B cell (primary cell): Measurements from ENCODE around the gene ZNF586. TPM values are rescaled to one million over a fixed set of nuclear protein-coding genes. Genes with fewer than 3 reads are reported as not detected.

Experiments
- ATAC-seq: fragments of 200-7000 bp; cut with Tn5 transposase; one replicate; pipeline ENCODE4 v1.10.0; 2021; ENCODE audit warnings: low read depth, mild to moderate bottlenecking, moderate number of reproducible peaks, moderate library complexity
- CTCF ChIA-PET: fragments of 350-600 bp; sonication (Branson Sonifier 250); formaldehyde crosslinking; loops from one replicate; lab custom pipeline; 2021; ENCODE audit warnings: antibody characterized with exemption, inconsistent platforms; lab: Charles Lee
- POLR2A ChIA-PET: fragments of 350-600 bp; sonication (Branson Sonifier 250); formaldehyde crosslinking; loops from one replicate; lab custom pipeline; 2021; ENCODE audit warnings: antibody characterized with exemption; lab: Charles Lee
- DNase-seq: peaks from one replicate; pipeline ENCODE4 v3.0.0; 2013
- H2AFZ ChIP-seq: 2 replicates; pipeline ENCODE4 v1.6.1; 2012; ENCODE audit warnings: mild to moderate bottlenecking, low read depth, low read length; ENCODE audit not compliant: insufficient read depth, poor library complexity, severe bottlenecking
- H3K27ac ChIP-seq, 2 donors: 1 replicate in 1 of 2; 2 replicates in 1 of 2; pipeline ENCODE4 v1.5.1; 2012 to 2013; ENCODE audit warnings: low read length in 2 of 2, mild to moderate bottlenecking in 2 of 2, moderate library complexity in 1 of 2
- H3K27me3 ChIP-seq, 4 experiments: fragments of 200-600 bp in 1 of 4; sonication (generic) in 1 of 4; replicated peaks in 1 of 4; 1 replicate in 2 of 4; 2 replicates in 2 of 4; pipeline versions ENCODE4 v1.6.1 to v1.7.0; 2013 to 2016; ENCODE audit warnings: low read length in 3 of 4, mild to moderate bottlenecking in 2 of 4, mixed read lengths in 1 of 4, moderate library complexity in 1 of 4; ENCODE audit not compliant: insufficient read depth in 4 of 4, control insufficient read depth in 3 of 4; ENCODE audit errors: control extremely low read depth in 1 of 4
- H3K36me3 ChIP-seq, 2 experiments: replicated peaks in 1 of 2; 1 replicate in 1 of 2; 2 replicates in 1 of 2; pipeline versions ENCODE4 v1.6.1 to v1.7.1; 2013; ENCODE audit warnings: low read length in 1 of 2; ENCODE audit not compliant: insufficient read depth in 2 of 2, control insufficient read depth in 1 of 2; ENCODE audit errors: control extremely low read depth in 1 of 2, extremely low read depth in 1 of 2
- H3K4me1 ChIP-seq, 2 donors: fragments of 200-600 bp in 1 of 2; sonication (generic) in 1 of 2; 1 replicate in 1 of 2; 2 replicates in 1 of 2; pipeline versions ENCODE4 v1.5.1 to v1.6.1; 2013 to 2017; ENCODE audit warnings: low read length in 2 of 2; ENCODE audit not compliant: control insufficient read depth in 2 of 2, insufficient read depth in 2 of 2
- H3K4me2 ChIP-seq: replicated peaks from 2 replicates; pipeline ENCODE3; 2012; ENCODE audit warnings: mild to moderate bottlenecking, low read depth, low read length; ENCODE audit not compliant: poor library complexity, severe bottlenecking
- H3K4me3 ChIP-seq, 5 experiments: fragments of 200-600 bp in 1 of 5; sonication (generic) in 1 of 5; 1 replicate in 3 of 5; 2 replicates in 2 of 5; pipeline versions ENCODE4 v1.5.1 to v1.7.0; 2011 to 2016; ENCODE audit warnings: low read length in 4 of 5, mild to moderate bottlenecking in 4 of 5, low read depth in 2 of 5, control low read depth in 1 of 5, moderate library complexity in 1 of 5; ENCODE audit not compliant: insufficient read depth in 1 of 5; ENCODE audit errors: control extremely low read depth in 1 of 5, extremely low read depth in 1 of 5
- H3K79me2 ChIP-seq: fragments of 200-600 bp; sonication (generic); one replicate; pipeline ENCODE4 v1.6.0; 2016; ENCODE audit warnings: low read length; ENCODE audit not compliant: control insufficient read depth, insufficient read depth
- H3K9ac ChIP-seq: fragments of 200-600 bp; sonication (generic); 2 replicates; pipeline ENCODE4 v1.6.1; 2017; ENCODE audit warnings: mild to moderate bottlenecking, low read length, moderate library complexity
- H3K9me3 ChIP-seq, 3 donors: one replicate each; pipeline versions ENCODE4 v1.6.1 to v1.7.1; 2013; ENCODE audit warnings: low read length in 2 of 3; ENCODE audit not compliant: control insufficient read depth in 2 of 3, insufficient read depth in 1 of 3; ENCODE audit errors: control extremely low read depth in 1 of 3
- H4K20me1 ChIP-seq: 2 replicates; pipeline ENCODE4 v1.6.0; 2012; ENCODE audit warnings: mild to moderate bottlenecking, low read length; ENCODE audit not compliant: insufficient read depth, control insufficient read depth, poor library complexity, severe bottlenecking
- H3K27ac Mint-ChIP-seq: one replicate; pipeline ENCODE4 v1.8.0; 2021; ENCODE audit warnings: mixed read lengths
- H3K27me3 Mint-ChIP-seq: one replicate; pipeline ENCODE4 v1.8.0; 2021; ENCODE audit warnings: mixed read lengths
- H3K4me1 Mint-ChIP-seq: one replicate; pipeline ENCODE4 v1.8.0; 2021; ENCODE audit warnings: mixed read lengths
- H3K4me3 Mint-ChIP-seq: one replicate; pipeline ENCODE4 v1.8.0; 2021; ENCODE audit warnings: mixed read lengths
- H3K9me3 Mint-ChIP-seq: one replicate; pipeline ENCODE4 v1.8.0; 2022; ENCODE audit warnings: mixed read lengths; ENCODE audit not compliant: insufficient read depth
- EZH2 ChIP-seq: IDR thresholded peaks from 2 replicates; pipeline ENCODE4 v1.6.1; 2012; ENCODE audit warnings: borderline replicate concordance, low read depth, mild to moderate bottlenecking, moderate library complexity, low read length; ENCODE audit not compliant: insufficient read depth, poor library complexity, severe bottlenecking
- WGBS: methylation state at CpG from one replicate; pipeline ENCODE4 v1.1.5; 2013; ENCODE audit warnings: missing lambda C conversion rate; ENCODE audit not compliant: insufficient coverage; 5-methylcytosine and 5-hydroxymethylcytosine counted together
- intact Hi-C: fragments of 100-400 bp; cut with micrococcal nuclease; formaldehyde crosslinking; loops from one replicate; pipeline ENCODE4 v1.10.0; 2022
- polyA plus RNA-seq: library from polyadenylated mRNA; depleted of rRNA; stranded (reverse); fragments of >200 nt; gene quantifications from 2 replicates; pipeline ENCODE4 v1.2.3, GENCODE V29; 2012
- total RNA-seq, 2 donors: library from RNA; stranded (reverse); fragments of 120-200 nt in 1 of 2; gene quantifications; 1 replicate in 1 of 2; 2 replicates in 1 of 2; pipeline versions ENCODE4 v1.2.3 to v1.2.4, GENCODE V29; 2013 to 2022
- TF ChIP-seq, protein P1 (sequence below): fragments of 200-600 bp; IDR thresholded peaks from one replicate; pipeline ENCODE4 v1.8.0; 2022; ENCODE audit warnings: antibody characterized with exemption, mild to moderate bottlenecking

ZNF586 gene
- total and polyA plus RNA-seq, 2 donors (not counting 1 experiment from before 2014, with no cell fraction given): 18.0 to 48.0 TPM

DNA sequence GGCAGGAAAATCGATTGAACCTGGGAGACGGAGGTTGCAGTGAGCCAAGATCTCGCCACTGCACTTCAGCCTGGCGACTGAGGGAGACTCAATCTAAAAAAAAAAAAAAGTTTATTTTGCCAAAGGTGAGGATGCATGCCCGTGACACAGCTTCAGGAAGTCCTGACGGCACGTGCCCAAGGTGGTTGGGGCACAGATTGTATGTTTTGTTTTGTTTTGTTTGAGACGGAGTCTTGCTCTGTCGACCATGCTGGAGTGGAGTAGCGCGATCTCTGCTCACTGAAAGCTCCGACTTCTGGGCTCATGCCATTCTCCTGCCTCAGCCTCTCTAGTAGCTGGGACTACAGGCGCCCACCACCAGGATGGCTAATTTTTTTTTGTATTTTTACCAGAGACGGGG lies 48.5 kb downstream of the ZNF586 start:
- H4K20me1 ChIP-seq: no peaks in the 10 kb centered on the region
- no peak for TF ChIP-seq EZH2
- TF ChIP-seq, protein P1, sequence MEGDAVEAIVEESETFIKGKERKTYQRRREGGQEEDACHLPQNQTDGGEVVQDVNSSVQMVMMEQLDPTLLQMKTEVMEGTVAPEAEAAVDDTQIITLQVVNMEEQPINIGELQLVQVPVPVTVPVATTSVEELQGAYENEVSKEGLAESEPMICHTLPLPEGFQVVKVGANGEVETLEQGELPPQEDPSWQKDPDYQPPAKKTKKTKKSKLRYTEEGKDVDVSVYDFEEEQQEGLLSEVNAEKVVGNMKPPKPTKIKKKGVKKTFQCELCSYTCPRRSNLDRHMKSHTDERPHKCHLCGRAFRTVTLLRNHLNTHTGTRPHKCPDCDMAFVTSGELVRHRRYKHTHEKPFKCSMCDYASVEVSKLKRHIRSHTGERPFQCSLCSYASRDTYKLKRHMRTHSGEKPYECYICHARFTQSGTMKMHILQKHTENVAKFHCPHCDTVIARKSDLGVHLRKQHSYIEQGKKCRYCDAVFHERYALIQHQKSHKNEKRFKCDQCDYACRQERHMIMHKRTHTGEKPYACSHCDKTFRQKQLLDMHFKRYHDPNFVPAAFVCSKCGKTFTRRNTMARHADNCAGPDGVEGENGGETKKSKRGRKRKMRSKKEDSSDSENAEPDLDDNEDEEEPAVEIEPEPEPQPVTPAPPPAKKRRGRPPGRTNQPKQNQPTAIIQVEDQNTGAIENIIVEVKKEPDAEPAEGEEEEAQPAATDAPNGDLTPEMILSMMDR: no peak
- H3K4me1 ChIP-seq: peaks cover 19 to 27% of the 10 kb centered on the region in 2 donors
- no peak overlapping the region for H3K9ac ChIP-seq
- H3K27ac ChIP-seq: no peak overlapping the region
- H3K79me2 ChIP-seq: peaks cover 80% of the 10 kb centered on the region
- ChIA-PET CTCF (no interaction called here), POLR2A (no interaction called here)
- no peak overlapping the region for H3K4me3 Mint-ChIP-seq
- H3K9me3 ChIP-seq: no peaks in the 10 kb centered on the region
- H3K4me1 Mint-ChIP-seq: peaks cover 54% of the 10 kb centered on the region
- DNase-seq (no peak), ATAC-seq (no peak)
- H3K4me3 ChIP-seq: no peak overlapping the region
- no peak overlapping the region for H3K27ac Mint-ChIP-seq
- H2AFZ ChIP-seq: no peak overlapping the region
- H3K36me3 ChIP-seq: no peaks in the 10 kb centered on the region
- intact Hi-C loops: loop anchor here (5.0 to 10.0 kb wide), 5 partner anchors 91 to 383 kb away; partner anchors contain the start of genes ZNF211, ZNF417, ZNF671 and ZNF749
- no peaks in the 10 kb centered on the region for H3K27me3 Mint-ChIP-seq
- no peaks in the 10 kb centered on the region for H3K27me3 ChIP-seq
- H3K4me2 ChIP-seq: no peak overlapping the region
- WGBS: 100% methylated on average over 8 of the region's 14 CpGs
- no peaks in the 10 kb centered on the region for H3K9me3 Mint-ChIP-seq

DNA sequence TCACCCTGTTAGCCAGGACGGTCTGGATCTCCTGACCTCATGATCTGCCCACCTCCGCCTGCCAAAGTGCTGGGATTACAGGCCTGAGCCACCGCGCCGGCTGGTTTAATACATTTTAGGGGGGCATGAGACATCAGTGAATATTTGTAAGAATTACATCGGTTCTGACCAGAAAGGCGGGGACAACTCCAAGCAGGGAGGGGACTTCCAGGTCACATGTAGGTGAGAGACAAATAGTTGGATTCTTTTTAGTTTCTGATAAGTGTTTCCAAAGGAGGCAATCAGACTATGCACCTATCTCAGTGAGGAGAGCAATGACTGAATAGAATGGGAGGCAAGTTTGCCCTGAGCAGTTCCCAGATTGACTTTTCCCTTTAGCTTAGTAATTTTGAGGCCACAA lies 48.9 kb downstream of the ZNF586 start:
- no peaks in the 10 kb centered on the region for H3K9me3 ChIP-seq
- DNase-seq (no peak), ATAC-seq (no peak)
- POLR2A ChIA-PET: interaction anchor here (0.7 to 1.6 kb wide), 2 partner anchors 91 to 99 kb away, joined by 8 to 10 read pairs; partner anchors contain the start of gene ZNF417
- Mint-ChIP-seq H3K27ac (peak overlapping the region; percentile 73), H3K4me3 (peak overlapping the region; percentile 94), H3K9me3 (no peaks in the 10 kb centered on the region), H3K27me3 (no peaks in the 10 kb centered on the region), H3K4me1 (peaks cover 54% of the 10 kb centered on the region)
- H3K79me2 ChIP-seq: peaks cover 78% of the 10 kb centered on the region
- H3K4me3 ChIP-seq: no peak overlapping the region
- no peaks in the 10 kb centered on the region for H3K36me3 ChIP-seq
- peaks cover 19 to 27% of the 10 kb centered on the region in 2 donors for H3K4me1 ChIP-seq
- CTCF ChIA-PET: interaction anchor here (0.6 to 1.2 kb wide), 2 partner anchors 337 to 544 kb away, joined by 5 read pairs; partner anchors contain the start of gene ZNF497
- no peak overlapping the region for H3K4me2 ChIP-seq
- H3K9ac ChIP-seq: no peak overlapping the region
- H3K27ac ChIP-seq: no peak overlapping the region
- no peak overlapping the region for H2AFZ ChIP-seq
- TF ChIP-seq, protein P1: no peak
- no peak for TF ChIP-seq EZH2
- no peaks in the 10 kb centered on the region for H3K27me3 ChIP-seq
- H4K20me1 ChIP-seq: no peaks in the 10 kb centered on the region
- intact Hi-C loops: loop anchor here (5.0 to 10.0 kb wide), 5 partner anchors 91 to 384 kb away; partner anchors contain the start of genes ZNF211, ZNF417, ZNF671 and ZNF749
- WGBS: 97% methylated on average over 6 of the region's 7 CpGs
